ENCODE measurements around the gene RCAN2.

DNA sequence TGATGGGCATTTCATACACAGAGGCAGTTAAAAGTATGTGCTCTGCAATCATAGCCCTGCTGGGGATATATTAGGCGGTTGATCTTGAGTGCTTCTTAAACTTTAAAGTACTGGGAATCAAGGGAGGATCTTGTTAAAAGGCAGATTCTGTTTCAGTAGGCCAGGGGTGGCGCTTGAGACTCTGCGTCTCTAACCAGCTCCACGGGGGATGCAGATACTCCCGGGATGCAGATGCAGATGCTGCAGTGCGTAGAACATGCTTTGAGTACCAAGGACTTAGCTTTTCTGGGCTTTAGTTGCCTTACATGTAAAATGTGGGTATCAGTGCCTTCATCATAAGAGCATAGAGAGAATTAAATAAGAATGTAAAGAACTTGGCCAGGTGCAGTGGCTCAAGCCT is 276.0 kb downstream of the RCAN2 start:
- TF ChIP-seq, protein P1, sequence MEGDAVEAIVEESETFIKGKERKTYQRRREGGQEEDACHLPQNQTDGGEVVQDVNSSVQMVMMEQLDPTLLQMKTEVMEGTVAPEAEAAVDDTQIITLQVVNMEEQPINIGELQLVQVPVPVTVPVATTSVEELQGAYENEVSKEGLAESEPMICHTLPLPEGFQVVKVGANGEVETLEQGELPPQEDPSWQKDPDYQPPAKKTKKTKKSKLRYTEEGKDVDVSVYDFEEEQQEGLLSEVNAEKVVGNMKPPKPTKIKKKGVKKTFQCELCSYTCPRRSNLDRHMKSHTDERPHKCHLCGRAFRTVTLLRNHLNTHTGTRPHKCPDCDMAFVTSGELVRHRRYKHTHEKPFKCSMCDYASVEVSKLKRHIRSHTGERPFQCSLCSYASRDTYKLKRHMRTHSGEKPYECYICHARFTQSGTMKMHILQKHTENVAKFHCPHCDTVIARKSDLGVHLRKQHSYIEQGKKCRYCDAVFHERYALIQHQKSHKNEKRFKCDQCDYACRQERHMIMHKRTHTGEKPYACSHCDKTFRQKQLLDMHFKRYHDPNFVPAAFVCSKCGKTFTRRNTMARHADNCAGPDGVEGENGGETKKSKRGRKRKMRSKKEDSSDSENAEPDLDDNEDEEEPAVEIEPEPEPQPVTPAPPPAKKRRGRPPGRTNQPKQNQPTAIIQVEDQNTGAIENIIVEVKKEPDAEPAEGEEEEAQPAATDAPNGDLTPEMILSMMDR (IDR thresholded peaks at IDR 0.05), result no peak
- no peak for TF ChIP-seq POLR2AphosphoS5 (IDR thresholded peaks at IDR 0.05)
